GM12874 (cell line): ENCODE measurements around the gene VAV3.

ENCODE experiments used
- TF ChIP-seq, protein P1 (sequence below): IDR thresholded peaks from 2 replicates; pipeline ENCODE4 v1.5.1; 2011; ENCODE audit warnings: low read depth, mild to moderate bottlenecking, control low read depth, low read length, moderate library complexity; ENCODE audit not compliant: insufficient read depth

Gene VAV3

DNA sequence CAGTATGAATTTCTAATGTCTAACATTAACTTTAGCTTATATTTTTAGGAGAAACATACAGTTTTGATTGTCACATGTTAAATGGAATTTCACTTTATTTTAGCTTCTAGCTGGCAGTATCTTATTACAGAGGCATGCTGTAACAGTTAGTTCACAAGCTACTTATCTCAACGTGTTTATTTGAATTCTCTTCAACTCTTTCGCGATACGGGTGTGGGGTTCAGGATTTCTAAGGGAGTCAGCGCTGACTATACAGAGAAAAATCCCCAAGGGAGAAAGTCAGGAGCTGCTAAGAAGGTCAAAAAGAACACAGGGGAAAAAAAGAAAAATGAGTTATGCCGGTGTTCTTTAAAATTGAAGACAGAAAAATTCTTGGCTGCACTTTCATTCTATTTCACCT, 296.2 kb downstream of the VAV3 start:
- TF ChIP-seq, protein P1, sequence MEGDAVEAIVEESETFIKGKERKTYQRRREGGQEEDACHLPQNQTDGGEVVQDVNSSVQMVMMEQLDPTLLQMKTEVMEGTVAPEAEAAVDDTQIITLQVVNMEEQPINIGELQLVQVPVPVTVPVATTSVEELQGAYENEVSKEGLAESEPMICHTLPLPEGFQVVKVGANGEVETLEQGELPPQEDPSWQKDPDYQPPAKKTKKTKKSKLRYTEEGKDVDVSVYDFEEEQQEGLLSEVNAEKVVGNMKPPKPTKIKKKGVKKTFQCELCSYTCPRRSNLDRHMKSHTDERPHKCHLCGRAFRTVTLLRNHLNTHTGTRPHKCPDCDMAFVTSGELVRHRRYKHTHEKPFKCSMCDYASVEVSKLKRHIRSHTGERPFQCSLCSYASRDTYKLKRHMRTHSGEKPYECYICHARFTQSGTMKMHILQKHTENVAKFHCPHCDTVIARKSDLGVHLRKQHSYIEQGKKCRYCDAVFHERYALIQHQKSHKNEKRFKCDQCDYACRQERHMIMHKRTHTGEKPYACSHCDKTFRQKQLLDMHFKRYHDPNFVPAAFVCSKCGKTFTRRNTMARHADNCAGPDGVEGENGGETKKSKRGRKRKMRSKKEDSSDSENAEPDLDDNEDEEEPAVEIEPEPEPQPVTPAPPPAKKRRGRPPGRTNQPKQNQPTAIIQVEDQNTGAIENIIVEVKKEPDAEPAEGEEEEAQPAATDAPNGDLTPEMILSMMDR: no peak

DNA sequence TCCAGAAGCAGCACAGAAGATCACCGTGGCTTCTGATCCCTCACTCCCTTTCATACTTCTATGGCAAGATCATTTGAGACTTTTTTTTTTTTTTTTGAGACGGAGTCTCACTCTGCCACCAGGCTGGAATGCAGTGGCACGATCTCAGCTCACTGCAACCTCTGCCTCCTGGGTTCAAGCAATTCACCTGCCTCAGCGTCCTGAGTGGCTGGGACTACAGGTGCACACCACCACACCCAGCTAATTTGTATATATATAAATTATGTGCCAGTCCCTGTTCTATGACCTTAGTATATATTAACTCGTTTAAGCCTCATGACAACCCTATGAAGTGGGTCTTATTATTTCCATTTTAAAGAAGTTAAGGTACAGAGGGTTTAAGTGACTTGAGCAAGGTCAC, 298.5 kb downstream of the VAV3 start:
- TF ChIP-seq, protein P1: no peak

DNA sequence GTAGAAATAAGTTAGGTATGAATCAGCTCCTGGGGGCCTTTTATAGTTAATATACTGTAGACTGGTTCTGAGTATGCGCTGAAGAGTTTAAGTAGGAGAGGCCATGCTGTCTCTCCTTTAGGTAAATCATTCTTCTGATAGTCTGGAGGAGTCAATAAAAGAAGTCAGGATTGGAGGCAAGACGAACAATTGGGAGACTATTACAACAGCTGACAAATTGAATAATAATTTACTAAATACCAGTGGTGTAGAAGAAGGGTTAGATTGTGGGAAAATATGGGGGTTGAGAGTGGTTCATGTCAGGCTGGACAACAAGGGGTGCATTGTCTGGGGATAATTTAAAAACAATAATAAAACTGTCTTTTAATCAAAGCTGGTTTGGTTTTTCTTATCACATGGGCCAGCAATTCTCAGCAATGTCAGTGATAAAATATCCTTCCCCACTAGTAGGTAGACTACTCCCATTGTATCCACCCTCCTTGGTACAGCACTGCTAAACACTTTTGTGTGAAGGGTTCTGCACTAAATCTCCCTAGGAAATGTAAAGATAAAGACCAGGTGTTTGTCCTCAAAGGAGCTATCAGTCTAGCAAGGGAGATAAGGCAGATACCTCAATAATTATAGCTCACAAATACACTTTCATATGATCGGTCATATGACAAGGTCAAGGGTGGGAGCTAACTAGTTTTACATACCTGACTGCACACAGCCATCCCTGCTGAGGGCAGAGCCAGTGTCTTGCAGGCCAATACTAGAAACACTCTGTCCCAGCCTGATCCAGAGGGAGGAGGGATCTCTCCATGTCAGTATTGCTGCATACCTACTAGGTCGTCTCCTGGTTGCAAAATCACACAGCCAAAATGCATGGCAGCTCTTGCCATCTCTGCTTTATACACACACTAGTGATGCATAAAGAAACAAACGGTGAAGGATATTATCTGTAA, 299.7 kb downstream of the VAV3 start:
- TF ChIP-seq, protein P1: no peak

DNA sequence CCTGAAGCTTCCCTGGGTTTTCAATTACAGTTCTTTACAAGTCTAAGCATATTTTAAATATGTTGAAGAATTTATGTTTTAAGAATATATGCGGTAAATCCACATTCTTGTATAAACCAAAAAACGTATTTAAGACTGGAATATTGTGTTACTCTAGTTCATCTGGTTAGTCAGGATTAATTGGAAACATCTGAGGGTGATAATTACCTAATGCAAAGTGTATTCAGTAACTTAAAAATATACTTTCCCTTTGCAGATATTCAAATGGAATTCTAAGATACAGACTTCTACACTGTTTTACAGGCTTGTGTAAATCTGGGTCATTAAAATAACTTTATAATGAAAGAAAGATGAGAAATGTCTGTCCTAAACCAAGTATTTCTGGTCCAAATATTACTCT, 302.0 kb downstream of the VAV3 start:
- TF ChIP-seq, protein P1: no peak

DNA sequence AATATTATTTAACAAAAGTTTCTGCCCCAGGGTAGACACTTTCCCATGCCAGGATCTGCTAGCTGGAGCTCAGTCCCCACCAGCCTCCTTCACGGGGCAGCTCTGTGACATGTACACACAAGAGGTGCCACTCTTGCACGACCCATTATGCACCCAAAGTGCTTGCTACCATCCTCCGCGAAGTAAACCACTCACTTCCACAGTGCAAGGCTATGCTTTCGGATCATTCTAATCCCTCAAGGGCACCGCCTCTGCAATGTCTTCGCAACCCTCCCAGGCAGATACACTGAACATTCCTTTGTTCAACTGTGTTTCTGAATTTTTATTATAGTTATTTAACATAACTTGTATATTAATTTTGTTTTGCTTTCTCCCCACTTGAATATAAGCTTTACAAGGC, 303.8 kb downstream of the VAV3 start:
- TF ChIP-seq, protein P1: no peak

DNA sequence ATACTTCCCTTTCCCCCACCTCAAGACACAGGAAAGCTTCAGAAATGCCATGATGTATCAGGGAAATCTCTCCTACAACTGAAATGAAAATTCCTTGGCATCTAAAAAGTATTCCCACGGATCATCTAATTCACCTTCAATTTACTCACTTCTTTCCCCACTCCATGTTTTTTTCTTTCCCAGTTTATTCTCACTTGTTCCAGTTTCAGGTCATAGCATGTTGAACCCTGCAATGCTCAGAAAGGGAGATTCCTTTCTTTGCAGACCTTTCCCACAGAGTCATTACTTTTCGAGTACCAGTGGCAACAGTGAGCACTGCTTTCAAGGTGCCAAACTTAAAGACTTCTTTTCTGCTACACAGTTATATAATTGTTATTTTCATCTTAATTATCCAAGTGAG, 305.0 kb downstream of the VAV3 start:
- TF ChIP-seq, protein P1: no peak

DNA sequence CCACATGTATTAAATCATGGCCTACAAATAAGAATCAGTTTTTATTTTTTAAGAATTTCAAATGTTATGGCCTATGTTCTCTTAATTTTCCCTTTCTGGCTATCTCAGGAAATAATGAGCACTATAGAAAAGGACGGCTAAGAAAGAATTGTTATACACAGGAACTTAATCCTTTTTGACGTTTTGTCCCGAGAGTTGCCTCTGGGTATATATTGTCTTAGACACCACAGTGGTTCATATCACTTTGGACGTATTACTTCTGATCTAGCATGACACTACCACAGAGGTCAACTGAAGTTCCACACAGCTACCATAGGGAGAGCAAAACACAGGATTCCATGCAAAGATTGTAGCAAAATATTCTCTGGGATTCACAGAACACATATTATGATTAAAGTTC, 307.6 kb downstream of the VAV3 start:
- TF ChIP-seq, protein P1: no peak
